ENCODE measurements around the gene RXRA.

RXRA gene

DNA sequence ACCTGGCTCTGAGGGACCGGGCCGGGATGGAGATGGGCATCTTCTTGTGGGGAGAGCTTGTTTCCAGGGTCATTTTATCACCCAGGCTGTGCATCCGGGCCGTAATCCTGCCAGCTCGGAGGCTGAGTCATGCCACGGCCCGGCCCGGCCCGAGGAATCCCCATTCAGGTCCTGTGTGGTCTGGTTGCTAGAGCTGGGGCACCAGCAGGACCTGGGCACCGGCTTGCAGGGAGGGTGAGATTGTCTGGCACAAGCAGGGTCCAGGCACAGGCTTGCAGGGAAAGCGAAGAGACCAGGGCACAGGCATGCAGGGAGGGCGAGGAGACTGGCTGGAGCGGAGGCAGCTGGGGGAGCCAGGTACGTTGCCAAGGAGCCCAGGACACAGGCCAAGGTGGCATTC, 106.8 kb downstream of the RXRA start:
- DNase-seq (ENCODE audit: low read depth, low spot score), result no peak

DNA sequence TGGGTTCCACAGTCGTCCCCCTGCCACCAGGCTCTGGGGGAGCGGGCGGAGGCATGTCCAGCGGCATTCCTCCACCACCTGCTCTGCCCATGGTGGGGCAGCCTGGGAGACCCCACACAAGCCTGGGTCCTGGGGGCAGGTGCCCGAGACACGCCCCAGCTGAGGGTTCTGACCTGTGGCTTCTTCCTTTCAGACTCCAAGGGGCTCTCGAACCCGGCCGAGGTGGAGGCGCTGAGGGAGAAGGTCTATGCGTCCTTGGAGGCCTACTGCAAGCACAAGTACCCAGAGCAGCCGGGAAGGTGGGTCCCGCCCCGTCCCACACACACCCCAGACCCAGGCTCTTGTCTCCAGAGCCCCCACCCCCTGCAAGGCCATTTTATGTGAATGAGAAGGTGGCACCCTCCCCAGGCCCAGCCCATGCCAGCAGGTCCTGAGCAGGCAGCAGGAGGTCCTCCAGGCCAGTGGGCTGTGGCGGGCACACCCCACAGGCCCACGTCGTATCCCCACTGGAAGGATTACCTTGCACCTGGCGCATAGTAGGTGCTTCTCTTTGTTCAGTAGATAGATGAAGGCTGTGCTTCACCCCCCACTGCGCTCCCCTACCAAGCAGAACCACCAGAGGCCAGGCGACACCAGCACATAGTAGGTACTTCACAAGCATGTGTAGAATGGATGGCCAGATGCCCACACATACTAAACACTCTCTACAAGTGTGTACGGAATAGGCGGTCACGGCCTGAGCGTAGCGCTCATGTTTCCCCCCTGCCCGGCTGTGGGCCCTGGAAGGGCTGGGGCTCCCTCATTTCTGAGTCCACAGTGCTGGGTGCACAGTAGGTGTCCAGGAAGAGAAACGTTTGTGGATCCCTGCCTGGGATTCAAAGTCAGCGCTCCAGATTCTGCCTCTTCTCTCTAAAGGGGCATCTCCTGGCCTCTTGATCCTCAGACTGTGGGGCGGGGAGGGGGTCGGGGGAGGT, 107.9 kb downstream of the RXRA start:
- no peak for DNase-seq (ENCODE audit: low read depth, low spot score)

DNA sequence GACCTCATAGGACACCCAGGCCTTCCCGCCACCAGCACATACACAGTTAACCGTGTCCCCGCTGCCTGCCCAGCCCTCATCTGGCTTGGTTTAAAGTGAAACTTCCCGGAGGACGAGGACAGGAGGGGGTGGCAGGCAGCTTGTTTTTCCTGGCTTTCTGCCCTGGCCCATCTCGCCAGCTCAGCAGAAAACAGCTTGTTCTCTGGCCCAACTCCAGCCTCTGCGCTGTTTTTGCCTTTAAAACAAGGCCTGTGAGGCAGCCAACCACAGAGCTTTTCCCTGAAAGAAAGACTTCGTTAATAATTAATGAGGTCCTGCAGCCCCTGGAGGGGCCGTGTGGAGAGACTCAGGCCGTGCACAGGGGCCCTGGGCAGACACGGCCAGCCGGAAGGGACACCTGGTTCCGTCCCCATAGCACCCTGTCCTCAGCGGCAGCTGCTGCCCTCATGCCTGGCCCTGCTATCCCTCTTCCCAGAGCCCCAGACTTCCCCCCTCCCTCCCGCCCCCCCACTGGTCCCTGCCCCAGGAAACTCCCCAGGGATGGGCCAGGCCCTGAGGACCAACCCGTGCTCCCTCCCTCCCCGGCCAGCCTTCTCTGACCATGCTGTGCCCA, 108.7 kb downstream of the RXRA start:
- DNase-seq (ENCODE audit: low read depth, low spot score), result no peak

DNA sequence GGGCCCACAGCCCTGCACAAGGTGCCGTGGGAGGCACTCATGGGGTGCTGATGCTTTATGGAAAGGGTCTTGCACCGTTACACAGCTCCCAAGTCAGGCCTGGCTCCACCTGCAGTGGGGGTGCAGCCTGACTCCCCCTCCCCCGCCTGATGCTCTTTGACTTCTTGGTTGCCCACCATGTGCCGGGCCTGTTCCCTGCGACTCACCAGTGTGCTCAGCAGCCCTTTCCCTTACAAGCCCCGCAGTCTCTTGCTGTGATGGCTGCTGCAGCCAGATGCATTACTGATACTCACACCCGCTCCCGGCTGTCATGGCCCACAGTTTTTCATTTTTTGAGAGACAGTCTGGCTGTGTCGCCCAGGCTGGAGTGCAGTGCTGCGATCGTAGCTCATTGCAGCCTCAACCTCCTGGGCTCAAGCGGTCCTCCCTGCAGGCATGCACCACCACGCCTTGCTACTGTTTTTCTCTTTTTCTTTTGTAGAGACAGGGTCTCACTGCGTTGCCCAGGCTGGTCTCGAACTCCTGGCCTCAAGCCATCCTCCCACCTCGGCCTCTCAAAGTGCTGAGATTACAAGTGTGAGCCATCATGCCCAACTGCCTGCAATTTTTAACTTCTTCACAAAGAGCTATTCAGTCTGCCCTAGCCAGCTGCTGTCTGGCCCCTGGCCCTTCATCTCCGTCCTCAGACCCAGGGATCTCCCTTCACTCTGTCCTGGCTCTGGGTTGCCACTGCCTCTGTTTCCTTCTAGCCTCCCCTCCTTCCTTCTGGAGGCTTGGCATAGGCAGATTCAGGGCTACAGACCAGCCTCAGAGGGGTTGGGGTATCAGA, 109.5 kb downstream of the RXRA start:
- DNase-seq (ENCODE audit: low read depth, low spot score), result no peak

DNA sequence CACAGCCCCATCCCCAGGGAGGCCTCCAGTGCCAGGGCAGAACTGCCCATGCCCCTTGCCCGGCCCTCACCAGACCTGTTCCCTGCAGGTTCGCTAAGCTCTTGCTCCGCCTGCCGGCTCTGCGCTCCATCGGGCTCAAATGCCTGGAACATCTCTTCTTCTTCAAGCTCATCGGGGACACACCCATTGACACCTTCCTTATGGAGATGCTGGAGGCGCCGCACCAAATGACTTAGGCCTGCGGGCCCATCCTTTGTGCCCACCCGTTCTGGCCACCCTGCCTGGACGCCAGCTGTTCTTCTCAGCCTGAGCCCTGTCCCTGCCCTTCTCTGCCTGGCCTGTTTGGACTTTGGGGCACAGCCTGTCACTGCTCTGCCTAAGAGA, 110.1 kb downstream of the RXRA start:
- DNase-seq (ENCODE audit: low read depth, low spot score), result no peak

DNA sequence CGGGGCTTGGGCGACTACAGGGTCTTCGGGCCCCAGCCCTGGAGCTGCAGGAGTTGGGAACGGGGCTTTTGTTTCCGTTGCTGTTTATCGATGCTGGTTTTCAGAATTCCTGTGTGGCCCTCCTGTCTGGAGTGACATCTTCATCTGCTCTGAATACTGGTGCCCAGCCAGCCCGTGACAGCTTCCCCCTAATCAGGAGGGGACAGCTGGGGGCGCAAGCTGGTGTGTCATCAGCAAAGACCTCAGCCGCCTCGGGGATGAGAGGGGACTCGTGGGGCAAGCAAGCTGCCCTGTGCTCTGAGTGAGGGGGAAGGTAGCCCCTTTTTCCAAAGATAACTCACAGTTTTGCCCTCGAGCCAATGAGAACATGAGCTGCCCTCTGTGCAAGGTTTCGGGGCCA, 110.7 kb downstream of the RXRA start:
- DNase-seq (ENCODE audit: low read depth, low spot score), result no peak

DNA sequence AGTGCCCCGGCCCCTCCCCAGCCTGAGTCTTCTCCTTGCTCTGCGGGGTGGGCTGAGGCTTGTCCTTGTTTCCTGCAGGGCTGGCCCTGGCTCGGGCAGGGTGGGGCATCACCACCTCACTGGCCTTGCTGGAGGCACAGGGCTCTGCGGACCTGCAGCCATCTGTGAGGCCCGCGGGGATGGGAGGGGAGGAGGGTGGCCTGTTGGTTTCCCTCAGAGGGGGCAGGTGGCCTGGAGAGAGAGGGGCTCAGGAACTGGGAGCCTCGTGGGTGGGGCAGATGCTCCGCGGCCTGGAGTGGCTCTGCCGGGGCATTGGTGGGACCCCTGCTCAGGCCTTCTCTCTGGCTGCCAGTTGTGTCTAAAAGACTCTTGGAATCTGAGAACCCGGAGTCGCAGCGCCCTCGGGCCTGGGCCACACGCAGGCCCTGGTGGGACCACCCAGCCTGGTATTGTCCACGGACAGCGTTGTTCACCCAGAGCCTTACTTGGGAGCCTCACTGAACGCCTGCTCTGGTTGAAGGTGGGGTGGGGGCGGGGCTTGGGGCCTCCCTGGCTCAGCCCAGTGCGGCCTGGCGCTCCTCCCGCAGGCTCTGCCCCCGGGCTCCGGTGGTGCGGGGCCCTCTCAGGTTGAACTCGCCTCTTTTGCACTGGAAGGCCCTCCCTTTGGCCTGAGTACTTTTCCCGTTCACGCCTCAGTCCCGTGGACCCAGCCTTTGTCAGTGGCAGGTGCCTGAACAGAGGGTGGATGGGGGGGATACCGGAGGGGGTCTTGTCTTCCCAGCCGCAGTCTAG, 111.3 kb downstream of the RXRA start:
- no peak for DNase-seq (ENCODE audit: low read depth, low spot score)

DNA sequence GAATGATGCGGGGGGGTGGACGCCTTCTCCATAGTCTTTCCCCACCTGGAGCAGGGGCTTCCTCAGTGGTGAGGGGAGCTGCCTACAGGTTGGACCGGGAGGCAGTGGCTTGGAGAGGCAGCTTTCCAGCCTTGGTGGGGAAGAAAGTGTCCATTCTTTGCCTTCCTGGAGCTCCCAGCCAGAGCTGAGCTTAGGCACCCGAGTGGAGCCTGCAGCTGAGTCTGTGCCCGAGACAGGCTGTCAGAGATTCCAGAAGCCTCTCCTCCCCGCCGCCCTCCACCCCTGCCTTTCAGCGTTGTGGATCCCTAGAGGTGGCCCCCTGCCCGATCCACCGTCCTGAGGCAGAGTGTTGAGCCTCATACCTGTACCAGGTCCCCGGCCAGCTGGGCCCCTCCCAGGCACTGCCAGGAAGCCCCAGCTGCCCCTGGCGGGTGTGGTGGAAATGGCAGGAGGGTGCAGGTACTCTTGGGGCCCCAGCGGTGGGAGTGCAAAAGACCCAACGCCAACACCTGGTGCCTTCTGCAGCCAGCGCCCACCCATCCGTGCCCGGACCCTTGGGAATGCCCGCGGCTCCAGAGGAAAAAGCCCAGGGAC, 112.0 kb downstream of the RXRA start:
- no peak for DNase-seq (ENCODE audit: low read depth, low spot score)

DNA sequence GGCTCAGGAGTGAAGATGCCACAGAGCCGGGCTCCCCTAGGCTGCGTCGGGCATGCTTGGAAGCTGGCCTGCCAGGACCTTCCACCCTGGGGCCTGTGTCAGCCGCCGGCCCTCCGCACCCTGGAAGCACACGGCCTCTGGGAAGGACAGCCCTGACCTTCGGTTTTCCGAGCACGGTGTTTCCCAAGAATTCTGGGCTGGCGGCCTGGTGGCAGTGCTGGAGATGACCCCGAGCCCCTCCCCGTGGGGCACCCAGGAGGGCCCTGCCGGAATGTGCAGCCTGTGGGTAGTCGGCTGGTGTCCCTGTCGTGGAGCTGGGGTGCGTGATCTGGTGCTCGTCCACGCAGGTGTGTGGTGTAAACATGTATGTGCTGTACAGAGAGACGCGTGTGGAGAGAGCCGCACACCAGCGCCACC, 113.1 kb downstream of the RXRA start:
- no peak for DNase-seq (ENCODE audit: low read depth, low spot score)

DNA sequence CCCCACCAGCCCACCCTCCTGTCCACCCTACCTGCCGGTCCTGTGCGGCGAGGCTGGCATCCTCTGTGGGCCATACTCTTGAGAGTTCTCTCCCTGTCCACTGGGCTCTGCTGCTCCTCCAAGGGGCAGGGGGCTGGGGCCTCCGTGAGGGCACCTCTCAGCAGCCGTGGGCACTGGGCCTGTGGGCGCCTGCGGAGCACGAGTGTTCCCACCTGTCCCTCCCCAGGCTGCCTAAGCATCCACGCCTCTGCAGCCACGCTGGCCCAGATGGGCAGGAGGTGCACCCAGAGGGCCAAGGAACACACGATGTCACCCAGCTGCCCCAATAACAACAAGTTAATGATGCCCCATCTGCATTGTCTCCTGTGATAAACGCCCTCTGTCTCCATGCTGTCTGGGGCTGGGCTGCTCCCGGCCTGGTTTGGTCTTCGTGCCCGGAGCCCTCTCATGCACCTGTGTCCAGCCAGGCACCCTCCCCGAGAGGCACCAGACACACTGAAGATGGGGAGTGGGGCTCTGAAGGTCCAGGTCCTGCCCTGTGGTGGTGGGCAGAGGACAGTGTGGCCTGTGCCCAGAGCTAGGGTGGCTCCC, 114.5 kb downstream of the RXRA start:
- no peak for DNase-seq (ENCODE audit: low read depth, low spot score)

DNA sequence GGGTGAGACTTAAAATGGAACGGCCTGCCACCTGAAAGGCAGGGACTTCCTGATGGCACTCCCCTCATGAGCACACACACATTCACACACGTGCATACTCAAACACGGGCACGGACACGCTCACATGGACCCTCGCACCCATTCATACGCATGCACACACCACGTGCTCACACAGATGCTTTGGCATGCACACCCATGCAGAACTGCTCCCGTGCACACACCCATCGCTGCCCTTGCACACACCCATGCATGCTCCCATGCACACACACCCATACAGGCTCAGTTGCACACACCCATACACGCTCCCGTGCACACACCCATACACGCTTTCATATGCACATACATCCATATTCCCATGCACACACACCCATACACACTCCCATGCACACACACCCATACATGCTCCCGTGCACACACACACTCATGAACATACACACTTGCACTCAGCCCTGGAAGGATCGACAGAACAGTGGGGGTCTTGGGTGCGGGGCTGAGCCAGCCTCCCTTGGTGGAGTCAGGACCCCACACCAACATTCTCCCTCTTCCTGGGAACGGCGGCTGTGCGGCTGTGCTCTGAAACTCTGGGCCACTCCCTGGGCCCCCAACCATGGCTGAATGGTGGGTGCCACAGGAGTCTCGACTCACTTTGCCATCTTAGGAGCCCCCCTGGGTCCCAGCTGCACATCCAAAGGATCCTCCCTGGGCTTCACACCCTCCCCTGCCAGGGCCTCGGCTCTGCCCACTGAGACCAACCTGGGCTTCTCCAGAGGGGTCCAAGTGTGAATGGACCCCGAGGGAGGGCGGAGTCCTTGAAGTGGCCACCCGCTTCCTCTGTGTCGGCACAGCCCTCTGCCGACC, 115.2 kb downstream of the RXRA start:
- DNase-seq (ENCODE audit: low read depth, low spot score), result no peak

DNA sequence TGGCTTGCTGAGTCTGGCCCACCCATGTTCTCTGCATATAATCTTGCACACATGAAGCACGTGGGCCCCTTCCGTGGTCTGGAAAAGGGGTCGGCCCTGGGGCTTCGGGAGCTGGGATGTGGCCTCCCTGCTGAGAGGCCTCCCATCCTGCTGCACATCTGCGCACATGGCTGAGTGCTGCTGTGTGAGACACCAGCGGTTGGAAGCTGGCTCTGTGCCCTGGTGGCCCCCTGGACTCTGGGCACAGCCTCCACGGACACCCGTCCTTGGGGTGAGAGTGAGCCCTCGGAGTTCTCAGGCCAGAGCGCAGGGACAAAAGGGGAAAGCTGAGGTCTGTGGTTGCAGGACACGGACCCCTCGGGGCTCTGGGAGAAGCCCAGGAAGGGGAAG, 115.8 kb downstream of the RXRA start:
- DNase-seq (ENCODE audit: low read depth, low spot score), result no peak

DNA sequence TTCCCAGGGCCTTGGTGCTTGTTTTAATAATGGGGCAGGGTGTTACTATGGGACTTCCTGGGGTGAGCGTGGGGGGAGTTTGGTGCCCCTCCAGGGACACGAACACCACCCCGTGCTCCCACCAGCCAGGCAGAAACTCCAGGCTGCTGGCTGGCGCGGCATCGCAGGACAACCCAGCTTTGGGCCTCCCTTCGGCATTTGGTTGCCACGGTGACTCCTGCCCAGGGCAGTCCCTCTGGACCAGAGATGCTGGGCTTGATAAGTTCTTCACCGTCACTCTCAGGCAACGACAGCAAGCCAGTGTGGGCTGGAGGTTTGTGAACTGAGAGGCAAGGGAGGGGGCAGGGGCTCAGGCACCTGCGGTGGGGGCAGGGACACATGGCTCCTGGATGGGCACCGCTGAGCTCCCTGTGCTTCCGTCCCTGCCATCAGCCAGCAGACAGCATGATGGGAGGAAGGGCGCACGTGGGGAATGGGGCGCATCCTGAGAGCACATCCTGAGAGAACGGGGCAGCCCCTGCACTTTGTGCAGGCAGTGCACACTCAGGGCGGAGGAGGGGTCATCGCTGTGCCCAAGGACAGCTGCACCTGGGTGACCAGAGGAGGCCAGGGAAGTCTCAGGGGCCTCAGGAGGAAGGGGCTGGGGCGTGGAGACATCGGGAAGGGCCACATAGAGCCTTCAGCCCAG, 116.4 kb downstream of the RXRA start:
- no peak for DNase-seq (ENCODE audit: low read depth, low spot score)

DNA sequence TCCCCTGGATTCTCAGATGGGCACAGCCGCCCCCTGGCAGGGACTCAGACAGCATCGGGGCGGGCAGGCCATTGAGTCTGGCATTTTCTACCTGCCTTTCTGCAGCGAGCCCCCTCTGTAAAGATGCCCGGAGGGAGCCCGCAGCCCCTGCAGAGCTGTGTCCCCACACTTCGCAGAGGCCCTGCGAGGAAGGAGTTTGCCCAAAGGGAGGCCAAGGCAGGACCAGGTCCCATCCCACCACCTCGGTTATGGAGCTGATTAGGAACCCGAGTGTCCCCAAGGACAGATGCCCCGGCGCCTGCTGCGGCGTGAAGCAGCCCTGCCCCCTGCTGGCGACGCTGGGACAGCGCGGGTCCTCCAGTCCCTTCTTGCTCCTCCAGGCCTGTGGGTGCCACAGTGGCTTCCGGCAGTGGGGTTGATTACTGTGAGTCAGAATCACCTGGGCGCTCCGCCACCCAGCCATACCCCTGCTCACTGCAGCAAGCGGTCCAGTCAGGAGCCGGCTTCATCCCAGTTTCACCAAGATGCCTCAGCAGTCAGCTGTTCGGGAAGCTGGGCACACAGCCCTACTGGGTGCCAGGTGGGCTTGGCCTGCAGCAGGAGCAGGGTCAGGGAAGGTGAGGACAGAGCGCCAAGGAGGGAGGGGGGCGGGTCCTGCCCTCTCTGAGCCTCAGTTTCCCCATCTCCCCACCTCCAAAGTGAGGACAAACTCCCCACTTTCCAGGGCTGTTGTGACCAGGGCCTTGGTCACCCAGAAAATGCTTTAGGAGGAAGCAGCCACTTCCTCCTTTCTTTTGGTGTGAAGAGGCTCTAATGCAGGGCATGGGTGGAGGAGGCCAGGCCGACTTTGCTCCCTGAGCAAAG, 117.2 kb downstream of the RXRA start:
- peak; percentile 74 for DNase-seq (ENCODE audit: low read depth, low spot score)

DNA sequence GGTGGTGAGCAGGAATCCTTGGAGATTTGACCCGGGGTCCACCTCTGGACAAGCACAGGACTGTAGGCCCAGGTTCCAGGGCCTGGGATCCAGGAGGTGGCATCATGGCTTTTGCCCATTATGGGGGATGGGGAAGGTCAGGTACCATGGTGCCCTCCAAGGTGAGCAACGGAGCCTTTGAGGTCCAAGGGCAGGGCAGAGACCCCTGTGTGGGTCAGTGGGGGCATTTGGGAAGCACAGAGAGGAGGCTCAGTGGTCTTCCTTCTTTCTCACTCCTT, 117.7 kb downstream of the RXRA start:
- DNase-seq (ENCODE audit: low read depth, low spot score), result no peak

DNA sequence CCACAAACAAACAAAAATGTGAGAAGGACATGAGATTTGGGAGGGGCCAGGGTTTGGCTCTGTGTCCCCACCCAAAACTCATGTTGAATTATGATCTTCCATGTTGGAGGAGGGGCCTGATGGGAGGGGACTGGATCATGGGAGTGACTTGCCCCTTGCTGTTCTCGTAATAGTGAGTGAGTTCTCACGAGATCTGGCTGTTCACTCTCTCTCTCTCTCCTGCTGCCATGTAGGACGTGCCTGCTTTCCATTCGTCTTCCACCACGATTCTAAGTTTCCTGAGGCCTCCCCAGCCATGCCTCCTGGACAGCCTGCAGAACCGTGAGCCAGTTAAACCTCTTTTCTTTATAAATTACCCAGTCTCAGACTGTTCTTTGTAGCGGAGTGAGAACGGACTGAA, 118.7 kb downstream of the RXRA start:
- no peak for DNase-seq (ENCODE audit: low read depth, low spot score)

DNA sequence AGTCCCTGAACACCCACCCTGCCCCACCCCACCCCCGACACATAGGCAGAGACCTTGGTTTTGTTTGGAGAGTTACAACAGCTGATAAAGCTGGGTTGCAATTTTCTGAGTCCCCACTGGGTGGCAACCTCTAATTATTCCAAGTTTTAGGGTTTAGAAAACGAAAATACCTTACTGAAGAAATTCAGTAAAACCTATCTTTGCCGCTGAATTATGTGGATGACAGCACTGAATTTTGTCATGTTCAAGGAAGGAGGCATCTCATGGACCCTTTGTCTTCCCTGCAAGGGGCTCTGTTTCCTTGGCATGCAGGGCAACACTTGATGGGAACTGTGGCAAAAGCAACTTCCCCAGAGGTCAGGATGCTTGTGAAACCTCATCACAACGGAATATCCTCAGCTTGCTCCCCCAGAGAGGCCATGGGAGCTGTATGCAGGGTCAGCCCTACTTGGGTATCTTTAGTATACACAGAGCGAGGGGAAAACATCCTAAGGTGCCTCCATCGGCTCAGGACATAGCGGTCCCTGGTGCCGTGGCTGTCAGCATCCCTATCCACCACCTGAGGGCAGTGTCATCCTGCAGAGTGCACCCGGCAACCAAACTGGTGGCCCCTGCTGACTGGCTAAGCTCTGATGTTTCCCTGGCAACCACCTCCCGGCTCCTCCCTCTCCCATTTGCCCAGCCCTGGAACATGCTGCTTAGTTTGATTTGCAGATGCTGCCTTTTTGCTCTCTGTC, 123.1 kb downstream of the RXRA start:
- peak; percentile 71 for DNase-seq (ENCODE audit: low read depth, low spot score)

All from activated naive CD8-positive, alpha-beta T cell treated with anti-CD3 and anti-CD28 coated beads, Interleukin-2, amount 50 U/mL, for 16 hours (primary cell).